Right lobe of liver (tissue), 4 donors: ENCODE results near the gene SLC1A2.

Experiments
- POLR2A ChIP-seq: fragments of 450-650 bp; IDR thresholded peaks from one replicate; pipeline ENCODE4 v1.6.1; 2017; ENCODE audit warnings: antibody characterized with exemption, mild to moderate bottlenecking
- TF ChIP-seq, protein P1 (sequence below), 4 donors: fragments of 200-600 bp in 3 of 4; fragments of 450-650 bp in 1 of 4; IDR thresholded peaks; one replicate each; pipeline versions ENCODE4 v1.5.1 to v1.8.0; 2016 to 2022; ENCODE audit warnings: antibody characterized with exemption in 4 of 4, mild to moderate bottlenecking in 2 of 4
- donor health status: DM: no; HTN: no; CAD: no.
- donor health status: DM: no; HTN: no; CAD: no.
- donor health status: DM: no; HTN: yes; CAD: no.

DNA sequence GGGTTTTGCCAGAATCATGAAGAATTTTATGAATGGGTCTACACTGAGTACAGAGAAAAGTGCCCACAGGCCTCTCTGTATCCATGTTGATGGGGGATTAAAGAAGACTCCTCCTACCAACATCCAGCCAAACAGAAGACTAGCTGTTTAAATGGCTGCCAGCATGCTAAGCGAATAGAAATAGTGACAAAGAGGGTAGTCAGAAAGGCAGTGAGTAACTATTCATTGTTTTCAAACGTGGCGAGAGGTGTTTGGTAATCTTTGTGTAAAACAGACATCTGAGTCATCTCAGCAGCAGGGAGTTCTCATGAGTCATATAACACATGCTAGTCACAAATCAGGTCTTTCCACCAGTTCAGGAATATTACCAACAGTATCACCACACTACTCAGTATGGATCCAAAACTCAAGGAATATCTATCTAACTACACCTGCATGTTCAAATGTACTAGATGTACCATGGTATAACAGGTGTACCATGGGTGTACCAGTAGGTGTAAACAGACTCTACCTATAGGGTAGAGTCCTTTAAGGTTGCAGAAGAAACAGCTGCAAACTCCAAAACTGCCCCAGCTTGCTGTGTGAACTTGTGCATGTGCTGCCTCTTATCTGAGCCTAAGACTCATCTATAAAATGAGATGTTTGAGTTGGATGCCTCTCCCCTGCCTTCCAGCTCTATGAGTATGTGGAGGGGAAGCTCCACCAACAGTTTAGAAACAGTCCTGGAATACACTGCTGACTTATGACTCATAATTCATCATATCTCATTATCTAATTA, 82.0 kb downstream of the SLC1A2 start:
- TF ChIP-seq, protein P1, sequence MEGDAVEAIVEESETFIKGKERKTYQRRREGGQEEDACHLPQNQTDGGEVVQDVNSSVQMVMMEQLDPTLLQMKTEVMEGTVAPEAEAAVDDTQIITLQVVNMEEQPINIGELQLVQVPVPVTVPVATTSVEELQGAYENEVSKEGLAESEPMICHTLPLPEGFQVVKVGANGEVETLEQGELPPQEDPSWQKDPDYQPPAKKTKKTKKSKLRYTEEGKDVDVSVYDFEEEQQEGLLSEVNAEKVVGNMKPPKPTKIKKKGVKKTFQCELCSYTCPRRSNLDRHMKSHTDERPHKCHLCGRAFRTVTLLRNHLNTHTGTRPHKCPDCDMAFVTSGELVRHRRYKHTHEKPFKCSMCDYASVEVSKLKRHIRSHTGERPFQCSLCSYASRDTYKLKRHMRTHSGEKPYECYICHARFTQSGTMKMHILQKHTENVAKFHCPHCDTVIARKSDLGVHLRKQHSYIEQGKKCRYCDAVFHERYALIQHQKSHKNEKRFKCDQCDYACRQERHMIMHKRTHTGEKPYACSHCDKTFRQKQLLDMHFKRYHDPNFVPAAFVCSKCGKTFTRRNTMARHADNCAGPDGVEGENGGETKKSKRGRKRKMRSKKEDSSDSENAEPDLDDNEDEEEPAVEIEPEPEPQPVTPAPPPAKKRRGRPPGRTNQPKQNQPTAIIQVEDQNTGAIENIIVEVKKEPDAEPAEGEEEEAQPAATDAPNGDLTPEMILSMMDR (IDR thresholded peaks at IDR 0.05) = no peak
- no peak for TF ChIP-seq POLR2A
